SU-DHL-6 (cell line): ENCODE measurements around the gene PYGL.

Experiments used
- CTCF ChIP-seq: fragments of 200-600 bp; sonication (generic); IDR thresholded peaks from one replicate; pipeline ENCODE4 v1.5.1; 2017; ENCODE audit warnings: antibody characterized with exemption, mild to moderate bottlenecking, low read length, moderate library complexity; ENCODE audit not compliant: insufficient read depth, poor library complexity, severe bottlenecking
- EZH2phosphoT487 ChIP-seq: fragments of 200-600 bp; sonication (generic), shearing (Covaris generic); conservative IDR thresholded peaks from 2 replicates; pipeline ENCODE4 v1.6.1; 2018; ENCODE audit warnings: mild to moderate bottlenecking, antibody characterized with exemption, low read length, moderate library complexity, mixed read lengths

- TF ChIP-seq CTCF (no peak), EZH2phosphoT487 (no peak)
Observed at GRCh38 chr14:50859296-50859624, 85.0 kb downstream of the PYGL start.
